ENCODE data around the gene RUNX2. TPM values are rescaled to one million over a fixed set of nuclear protein-coding genes. Genes with fewer than 3 reads are reported as not detected.

Gene RUNX2
- polyA plus RNA-seq, 1 of the 3 experiments (the other 2 are of a cell fraction): 4.4 TPM

- TF ChIP-seq PBX3 (IDR thresholded peaks at IDR 0.05): no peak
- TF ChIP-seq MEF2A (IDR thresholded peaks at IDR 0.05; ENCODE audit: borderline replicate concordance, low read depth): no peak
- TF ChIP-seq SIN3A (IDR thresholded peaks at IDR 0.05; ENCODE audit: borderline replicate concordance, low read depth, low read length): no peak
- TF ChIP-seq SMC3 (IDR thresholded peaks at IDR 0.05; ENCODE audit: low read depth, low read length): no peak
- no peak for TF ChIP-seq TCF12 (IDR thresholded peaks at IDR 0.05)
- H3K36me3 ChIP-seq (replicated peaks in 1 of 2; ENCODE audit: control insufficient read depth in 1 of 2, insufficient read depth in 2 of 2, low read length in 1 of 2): no peaks in the 10 kb centered on the region
- ChIA-PET CTCF (interaction anchor here (0.9 to 1.6 kb wide), 4 partner anchors 12 to 1186 kb away, joined by 3 to 7 read pairs (median 3); no protein-coding TSS in a partner anchor), POLR2A (no interaction called here)
- H3K79me2 ChIP-seq (ENCODE audit: insufficient read depth): 0 out of 2 replicates have a peak, but pooled peaks cover 3% of the 10 kb centered on the region
- H2AFZ ChIP-seq (ENCODE audit: low read depth): no peak overlapping the region
- no peaks in the 10 kb centered on the region for H3K9me3 ChIP-seq
- peaks cover 0 to 3% of the 10 kb centered on the region in 2 experiments; a peak in 1 of 4 replicates for H3K4me1 ChIP-seq (ENCODE audit: control insufficient read depth in 1 of 2, insufficient read depth in 2 of 2, low read depth in 1 of 2, low read length in 1 of 2)
- H3F3A ChIP-seq (replicated peaks; ENCODE audit: insufficient read depth): peaks cover 6% of the 10 kb centered on the region
- H4K20me1 ChIP-seq (ENCODE audit: insufficient read depth): no peaks in the 10 kb centered on the region
- WGBS (ENCODE audit: low lambda C conversion rate): 45% methylated on average over 4 of the region's 5 CpGs
- no peaks in the 10 kb centered on the region for H3K27me3 ChIP-seq (ENCODE audit: insufficient read depth)
- H3K4me2 ChIP-seq: no peak overlapping the region
- H3K9ac ChIP-seq: no peak overlapping the region
- no peak overlapping the region for H3K4me3 ChIP-seq (ENCODE audit: low read depth in 2 of 2, low read length in 1 of 2)
- peak overlapping the region in 1 of 2 experiments; percentile 1; a peak in 1 of 4 replicates for H3K27ac ChIP-seq (ENCODE audit: low read depth in 2 of 2, low read length in 1 of 2)
- DNase-seq: no peak
- H3K9me2 ChIP-seq: no peaks in the 10 kb centered on the region
Measured at GRCh38 chr6:45661661-45662060, 333.5 kb downstream of the RUNX2 start.

- Histone ChIP-seq H2AFZ (ENCODE audit: low read depth) (peak overlapping the region; percentile 73; the same call in 1 of the 2 replicates), H4K20me1 (ENCODE audit: insufficient read depth) (no peaks in the 10 kb centered on the region), H3F3A (replicated peaks; ENCODE audit: insufficient read depth) (peaks cover 9% of the 10 kb centered on the region), H3K4me3 (ENCODE audit: low read depth in 2 of 2, low read length in 1 of 2) (no peak overlapping the region), H3K4me1 (ENCODE audit: control insufficient read depth in 1 of 2, insufficient read depth in 2 of 2, low read depth in 1 of 2, low read length in 1 of 2) (peaks cover 0 to 3% of the 10 kb centered on the region in 2 experiments; a peak in 1 of 4 replicates), H3K9me3 (no peaks in the 10 kb centered on the region), H3K79me2 (ENCODE audit: insufficient read depth) (no peaks in the 10 kb centered on the region), H3K9me2 (no peaks in the 10 kb centered on the region), H3K4me2 (no peak overlapping the region), H3K27ac (ENCODE audit: low read depth in 2 of 2, low read length in 1 of 2) (no peak overlapping the region), H3K9ac (no peak overlapping the region), H3K36me3 (replicated peaks in 1 of 2; ENCODE audit: control insufficient read depth in 1 of 2, insufficient read depth in 2 of 2, low read length in 1 of 2) (no peaks in the 10 kb centered on the region), H3K27me3 (ENCODE audit: insufficient read depth) (no peaks in the 10 kb centered on the region)
- TF ChIP-seq TEAD4 (IDR thresholded peaks at IDR 0.05; ENCODE audit: borderline replicate concordance, insufficient read depth) (no peak), MAX (IDR thresholded peaks at IDR 0.05; ENCODE audit: low read depth) (peak; percentile 10; the same call in 1 of the 2 replicates), SIN3A (IDR thresholded peaks at IDR 0.05; ENCODE audit: borderline replicate concordance, low read depth, low read length) (no peak)
- CTCF ChIA-PET: interaction anchor here (0.7 to 1.7 kb wide), 2 partner anchors 16 to 1008 kb away, joined by 3 to 5 read pairs; no protein-coding TSS in a partner anchor
- 29% methylated on average over 52 of the region's 88 CpGs for WGBS (ENCODE audit: low lambda C conversion rate)
- POLR2A ChIA-PET: no interaction called here
- DNase-seq: no peak
Measured at GRCh38 chr6:45663251-45664221, 335.4 kb downstream of the RUNX2 start.

- POLR2A ChIA-PET: no interaction called here
- no peaks in the 10 kb centered on the region for H3K4me1 ChIP-seq (ENCODE audit: control insufficient read depth in 1 of 2, insufficient read depth in 2 of 2, low read depth in 1 of 2, low read length in 1 of 2)
- no peaks in the 10 kb centered on the region for H3K9me3 ChIP-seq
- DNase-seq: no peak
- H3K79me2 ChIP-seq (ENCODE audit: insufficient read depth): no peaks in the 10 kb centered on the region
- no peaks in the 10 kb centered on the region for H3K9me2 ChIP-seq
- H3K27ac ChIP-seq (ENCODE audit: low read depth in 2 of 2, low read length in 1 of 2): no peak overlapping the region
- H3K4me3 ChIP-seq (ENCODE audit: low read depth in 2 of 2, low read length in 1 of 2): no peak overlapping the region
- H3F3A ChIP-seq (replicated peaks; ENCODE audit: insufficient read depth): peaks cover 9% of the 10 kb centered on the region
- H3K27me3 ChIP-seq (ENCODE audit: insufficient read depth): no peaks in the 10 kb centered on the region
- H2AFZ ChIP-seq (ENCODE audit: low read depth): no peak overlapping the region
- H3K4me2 ChIP-seq: no peak overlapping the region
- 60% methylated on average over 6 of the region's 6 CpGs for WGBS (ENCODE audit: low lambda C conversion rate)
- no peaks in the 10 kb centered on the region for H3K36me3 ChIP-seq (replicated peaks in 1 of 2; ENCODE audit: control insufficient read depth in 1 of 2, insufficient read depth in 2 of 2, low read length in 1 of 2)
- CTCF ChIA-PET: interaction anchor here (1.7 kb wide), 1 partner anchor 1009 kb away, joined by 5 read pairs; no protein-coding TSS in a partner anchor
- H4K20me1 ChIP-seq (ENCODE audit: insufficient read depth): no peaks in the 10 kb centered on the region
- no peak overlapping the region for H3K9ac ChIP-seq
- TF ChIP-seq EZH2phosphoT487 (IDR thresholded peaks at IDR 0.05; ENCODE audit: borderline replicate concordance, low read depth) (no peak), CHD2 (IDR thresholded peaks at IDR 0.05; ENCODE audit: low read length, partially characterized antibody) (no peak), CTCF (IDR thresholded peaks at IDR 0.05) (no peak), USF2 (IDR thresholded peaks at IDR 0.05; ENCODE audit: borderline replicate concordance, low read depth, low read length) (no peak), USF1 (IDR thresholded peaks at IDR 0.05; ENCODE audit: borderline replicate concordance, low read depth) (no peak)
Measured at GRCh38 chr6:45664707-45665106, 336.6 kb downstream of the RUNX2 start.
